CMK (cell line): Measurements from ENCODE around the gene VEPH1.
"Not testable (repeated sequence)": the region's sequence is repeated elsewhere in the genome, so short reads cannot be mapped to it uniquely, and the experiment has no call there.

Experiments used
- DNase-seq: peaks from one replicate; pipeline ENCODE4 v3.0.0-alpha.2; 2010; ENCODE audit warnings: low read depth

Gene VEPH1

DNA sequence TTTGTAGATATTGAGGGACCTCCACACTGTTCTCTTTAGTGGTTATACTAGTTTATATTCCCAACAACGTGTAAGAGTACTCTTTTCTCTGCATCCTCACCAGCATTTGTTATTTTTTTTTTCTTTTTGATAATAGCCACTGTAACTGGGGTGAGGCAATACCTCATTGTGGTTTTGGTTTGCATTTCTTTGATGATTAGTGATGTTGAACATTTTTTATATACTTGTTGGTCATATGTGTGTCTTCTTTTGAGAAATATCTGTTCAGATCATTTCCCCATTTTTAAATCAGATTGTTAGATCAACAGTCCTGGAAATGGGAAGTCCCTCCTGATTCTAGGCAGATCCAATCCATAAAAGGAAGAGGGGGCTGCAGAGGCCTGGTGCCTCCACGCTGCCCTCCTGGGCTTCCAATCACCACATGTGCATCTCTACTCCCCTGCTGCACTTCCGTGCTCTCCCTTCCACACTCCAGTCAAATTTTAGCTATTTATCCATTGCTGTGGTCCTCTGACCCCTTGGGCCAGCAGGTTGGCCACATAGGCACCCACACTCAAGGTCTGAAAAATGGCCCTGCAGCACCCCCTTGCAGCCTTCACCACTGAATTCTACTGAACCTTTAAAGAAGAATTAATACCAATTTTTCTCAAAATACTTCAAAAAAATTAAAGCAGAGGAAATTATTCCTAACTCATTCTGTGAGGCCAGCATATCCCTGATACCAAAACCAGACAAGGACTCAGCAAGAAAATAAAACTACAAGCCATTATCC is 154.7 kb downstream of the VEPH1 start:
- DNase-seq = not testable (repeated sequence)

DNA sequence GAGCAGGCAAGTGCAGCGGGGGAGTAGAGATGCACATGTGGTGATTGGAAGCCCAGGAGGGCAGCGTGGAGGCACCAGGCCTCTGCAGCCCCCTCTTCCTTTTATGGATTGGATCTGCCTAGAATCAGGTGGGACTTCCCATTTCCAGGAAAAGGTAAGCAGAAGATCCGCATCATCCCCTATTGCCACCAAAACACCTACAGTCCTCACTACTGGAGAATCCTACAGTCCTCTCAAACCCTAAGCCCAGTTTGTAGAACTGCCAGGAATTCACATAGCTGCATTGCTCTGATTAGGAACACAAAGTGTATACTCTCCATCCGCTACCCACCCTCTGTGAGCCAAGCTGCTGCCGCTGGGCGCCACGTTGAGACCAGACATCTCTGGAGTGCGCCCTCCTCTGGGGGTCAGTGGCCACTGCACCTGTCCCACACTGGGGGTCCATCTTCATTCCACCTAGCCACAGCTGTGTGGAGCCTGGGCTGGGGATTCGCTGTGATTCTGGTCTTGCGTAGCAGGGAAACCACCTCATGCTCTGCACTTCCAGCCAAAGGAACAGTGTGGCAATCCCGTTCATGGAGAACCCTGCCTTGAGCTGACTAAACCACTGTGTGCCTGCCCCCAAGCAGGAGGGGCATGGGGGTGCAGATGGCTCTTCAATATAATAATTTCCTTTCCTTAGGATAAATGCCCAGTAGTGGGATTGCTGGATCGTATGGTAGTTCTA is 155.5 kb downstream of the VEPH1 start:
- no peak for DNase-seq

DNA sequence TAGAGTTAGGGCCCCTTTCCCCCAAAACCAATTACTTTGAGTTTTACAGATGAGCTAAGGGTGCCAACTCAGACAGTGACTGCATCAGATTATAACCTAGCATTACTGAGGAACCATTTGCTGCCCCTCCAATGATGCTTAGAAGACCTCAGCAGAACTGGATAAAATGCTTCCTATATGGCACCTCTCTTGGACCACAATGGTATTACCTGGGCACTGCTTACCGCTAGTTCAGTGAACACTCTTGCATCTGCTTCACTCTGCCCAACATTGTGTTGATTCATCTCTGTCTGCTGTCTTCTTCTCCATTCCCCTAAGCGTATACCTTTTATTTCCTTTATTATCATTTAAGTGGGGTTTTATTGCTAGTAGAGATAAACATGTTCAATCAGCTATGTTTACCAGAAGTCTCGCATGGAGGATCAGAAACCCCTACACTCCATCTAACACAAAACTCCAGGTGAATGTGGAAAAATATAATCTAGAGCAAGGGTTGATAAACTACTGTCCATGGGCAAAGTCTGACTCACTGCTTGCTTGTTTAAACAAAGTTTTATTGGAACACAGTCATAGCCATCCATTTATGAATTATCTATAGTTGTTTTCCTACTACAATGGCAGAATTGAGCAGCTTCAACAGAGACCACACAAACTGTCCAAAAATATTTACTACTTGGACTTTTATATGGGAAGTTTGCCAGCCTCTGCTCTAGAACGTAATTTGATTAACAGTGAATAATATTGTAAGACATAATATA is 166.8 kb downstream of the VEPH1 start:
- DNase-seq = no peak

DNA sequence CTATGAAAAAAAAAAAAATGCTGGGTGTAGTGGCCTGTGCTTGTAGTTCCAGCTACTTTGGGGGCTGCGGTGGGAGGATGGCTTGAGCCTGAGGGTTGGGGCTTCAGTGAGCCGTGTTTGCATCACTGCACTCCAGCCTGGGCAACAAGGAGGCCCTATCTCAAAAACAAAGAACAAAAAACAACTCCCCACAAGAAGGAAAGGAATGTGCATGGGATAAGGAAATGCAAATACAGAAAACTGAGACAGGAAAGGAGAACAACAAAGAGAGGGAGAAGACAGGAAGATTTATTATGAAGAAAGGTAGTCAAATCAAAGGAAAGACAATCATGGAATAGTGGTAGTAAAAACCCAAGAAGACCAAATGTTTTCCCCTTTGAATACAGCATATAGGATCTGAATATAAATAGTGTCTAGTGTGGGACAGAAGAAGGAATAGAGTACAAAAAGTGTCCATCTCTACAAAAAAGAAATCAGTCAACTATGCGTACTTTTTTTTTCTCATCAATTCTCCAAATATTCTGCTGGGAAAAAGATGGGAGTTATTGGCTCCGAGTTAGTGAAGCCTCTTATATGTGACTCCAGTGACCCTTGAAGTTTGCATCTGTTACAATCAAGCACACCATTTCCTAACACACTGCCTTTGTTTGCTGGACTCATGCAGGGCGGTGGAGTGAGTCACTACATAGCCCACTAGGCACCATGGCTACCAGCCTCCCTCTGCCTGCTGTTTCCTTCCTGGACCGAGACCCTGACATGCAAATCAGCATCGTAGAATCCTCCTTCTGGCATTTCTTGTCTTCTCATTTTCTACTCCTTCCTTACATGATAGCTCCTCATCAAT is 167.8 kb downstream of the VEPH1 start:
- DNase-seq = no peak

DNA sequence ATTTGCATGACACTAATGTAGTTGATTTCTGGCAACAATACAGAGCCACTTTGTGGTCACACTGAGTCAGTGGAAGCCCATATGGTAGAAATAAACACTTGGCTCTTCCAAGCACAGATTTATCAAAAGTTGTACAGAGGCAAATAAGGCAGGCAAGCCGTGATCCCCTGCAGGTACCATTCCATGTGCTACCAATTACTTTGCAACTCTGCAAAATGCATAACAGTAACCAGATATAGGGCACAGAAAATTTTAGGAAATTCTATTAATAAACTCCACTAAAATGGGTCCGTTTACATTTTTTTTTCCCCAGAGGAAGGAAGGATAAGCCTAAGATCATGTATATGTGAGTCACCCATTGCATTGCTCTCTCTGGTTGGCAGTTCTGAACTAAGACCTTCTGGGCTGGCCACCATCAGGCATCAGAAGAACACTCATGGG is 169.6 kb downstream of the VEPH1 start:
- no peak for DNase-seq

DNA sequence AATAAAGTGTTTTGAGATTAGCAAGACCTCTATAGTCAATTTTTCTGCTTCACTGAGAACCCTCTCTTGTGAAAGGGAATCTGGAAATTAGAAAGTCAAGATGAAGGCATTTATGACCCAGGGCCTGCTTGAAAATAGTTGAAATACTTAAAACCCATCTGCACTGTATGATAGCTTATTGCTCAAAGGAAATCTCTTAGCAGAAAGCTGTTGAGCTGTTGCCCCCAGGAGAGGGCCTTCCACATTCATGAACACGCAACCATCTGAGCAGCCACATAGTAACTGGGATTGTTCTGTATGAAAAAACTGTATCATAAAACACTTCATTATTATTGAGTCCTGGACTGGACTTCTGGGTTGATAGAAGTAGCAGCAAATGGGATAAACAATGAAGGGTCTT is 173.0 kb downstream of the VEPH1 start:
- no peak for DNase-seq

DNA sequence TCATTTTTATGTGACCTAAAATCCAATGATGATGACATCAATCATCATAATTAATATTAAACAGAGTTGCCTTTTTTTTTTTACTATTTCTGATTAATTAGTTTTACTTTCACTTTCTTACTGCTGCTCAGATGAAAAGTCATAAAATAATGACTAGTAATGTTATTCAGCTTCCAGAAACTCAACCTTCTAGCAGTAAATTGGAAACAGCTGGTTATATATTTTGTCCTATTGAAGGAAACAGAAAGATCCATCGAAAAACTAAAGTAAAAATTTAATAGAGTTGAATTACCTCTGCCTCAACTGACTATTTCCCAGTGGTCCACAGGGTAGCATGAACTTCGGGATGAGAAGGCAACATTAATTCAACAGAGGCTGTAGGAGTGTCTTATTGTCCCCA is 173.7 kb downstream of the VEPH1 start:
- no peak for DNase-seq

DNA sequence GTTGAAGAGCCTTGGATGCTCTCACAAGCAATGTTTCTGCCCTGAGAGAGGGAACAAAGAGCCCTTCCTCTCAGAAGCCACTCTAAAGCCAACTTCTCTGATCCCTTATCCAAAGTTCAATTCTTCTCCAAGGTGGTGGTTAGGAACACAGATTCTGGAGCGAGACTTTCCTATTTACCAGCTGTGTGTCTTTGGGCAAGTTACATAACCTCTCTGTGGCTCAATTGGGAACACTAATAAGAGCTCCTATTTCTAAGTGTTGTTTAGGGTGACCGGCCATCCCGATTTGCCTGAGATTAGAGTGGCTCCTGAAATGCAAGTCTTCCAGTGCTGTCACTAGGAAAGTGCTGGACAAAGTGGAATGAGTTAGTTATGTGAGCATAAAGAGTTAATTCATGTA is 175.4 kb downstream of the VEPH1 start:
- no peak for DNase-seq

DNA sequence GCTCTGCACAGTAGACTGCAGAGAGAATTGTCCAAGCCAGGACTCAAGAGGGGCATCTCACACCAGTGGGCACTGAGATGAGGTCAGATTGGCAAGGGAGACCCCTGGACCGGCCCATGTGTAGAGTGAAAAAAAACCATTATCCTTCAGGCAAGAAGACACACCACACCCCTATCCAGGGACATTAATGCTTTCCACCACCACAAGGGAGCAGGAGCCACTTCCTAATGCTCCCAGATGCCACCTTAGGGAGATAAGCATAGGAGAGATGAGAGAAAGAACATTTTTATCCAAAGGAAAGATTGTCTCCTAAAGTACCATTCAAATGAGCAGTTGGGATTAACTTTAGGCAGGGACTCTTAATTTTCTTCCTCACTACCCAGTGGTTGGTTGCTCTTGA is 176.2 kb downstream of the VEPH1 start:
- DNase-seq = no peak

DNA sequence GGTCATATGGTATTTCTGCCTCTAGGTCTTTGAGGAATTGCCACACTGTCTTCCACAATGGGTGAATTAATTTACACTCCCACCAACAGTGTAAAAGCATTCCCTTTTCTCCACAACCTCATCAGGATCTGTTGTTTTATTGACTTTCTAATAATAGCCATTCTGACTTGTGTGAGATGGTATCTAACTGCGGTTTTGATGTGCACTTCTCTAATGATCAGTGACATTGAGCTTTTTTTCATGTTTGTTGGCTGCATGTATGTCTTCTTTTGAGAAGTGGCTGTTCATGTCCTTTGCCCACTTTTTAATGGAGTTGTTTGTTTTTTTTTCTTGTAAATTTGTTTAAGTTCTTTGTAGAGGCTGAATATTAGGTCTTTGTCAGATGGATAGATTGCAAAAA is 178.3 kb downstream of the VEPH1 start:
- DNase-seq = not testable (repeated sequence)

DNA sequence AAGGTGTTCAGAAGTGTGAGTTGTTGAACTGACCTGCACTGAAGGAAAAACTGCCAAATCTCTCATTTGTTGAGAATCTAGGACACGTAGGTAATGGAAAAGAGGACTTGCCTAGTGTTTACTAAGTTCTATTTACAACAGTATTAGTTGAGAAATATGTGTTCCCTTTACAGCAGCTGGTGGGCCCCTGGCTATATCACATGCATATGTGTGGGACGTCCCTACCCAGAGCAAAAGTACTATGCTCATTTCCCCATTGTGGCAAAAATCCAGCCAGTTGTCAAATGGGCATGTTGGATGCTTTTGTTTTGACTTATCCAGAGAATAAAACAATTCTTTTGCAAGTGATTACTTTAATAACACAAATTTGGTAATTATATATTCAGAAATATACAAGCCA is 179.9 kb downstream of the VEPH1 start:
- DNase-seq = no peak

DNA sequence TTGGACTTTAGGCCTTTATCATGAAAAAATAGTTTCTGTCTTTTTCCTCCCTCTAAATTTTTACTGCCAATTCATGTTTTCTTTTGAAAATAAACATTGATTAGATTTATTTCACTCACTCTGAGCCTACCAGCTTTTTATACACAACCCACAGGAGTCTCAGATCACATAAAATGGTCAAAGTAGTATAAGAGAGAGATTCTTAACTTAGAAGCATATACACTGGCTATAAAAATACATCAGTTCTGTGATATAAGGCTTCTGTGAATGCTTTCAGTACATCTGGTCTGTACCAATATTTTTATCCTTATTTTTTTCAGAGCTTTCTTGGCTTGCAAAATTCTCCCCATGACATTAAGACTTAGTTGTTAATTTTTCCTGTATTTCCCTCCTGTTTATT is 183.5 kb downstream of the VEPH1 start:
- no peak for DNase-seq

DNA sequence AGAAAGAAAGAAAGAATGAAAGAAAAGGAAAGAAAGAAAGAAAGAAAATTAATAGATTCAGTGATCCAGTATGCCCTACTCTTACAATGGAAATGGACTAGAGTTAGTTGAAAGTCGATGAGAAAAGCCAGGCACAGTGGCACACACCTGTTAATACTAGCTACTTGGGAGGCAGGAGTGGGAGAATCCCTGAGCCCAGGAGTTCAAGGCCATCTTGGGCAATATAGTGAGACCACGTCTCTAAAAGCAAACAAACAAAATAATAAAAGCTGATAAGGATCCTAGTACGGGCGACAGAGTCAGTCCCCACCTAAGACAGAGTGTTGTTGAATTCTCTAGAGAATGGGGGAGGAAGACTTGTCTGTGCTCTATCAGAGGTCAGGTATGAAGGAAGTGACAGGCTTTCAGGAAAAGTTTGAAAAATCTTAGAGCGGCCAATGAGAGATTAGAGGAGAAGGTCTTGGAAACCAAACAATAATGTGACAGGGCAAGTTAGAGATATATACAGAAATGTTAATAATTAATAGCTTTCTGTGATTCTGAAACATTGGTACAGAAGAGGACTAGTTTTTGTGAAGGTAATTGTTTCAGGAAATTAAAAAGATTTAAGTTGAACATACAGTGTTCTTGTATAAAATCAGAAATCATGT is 184.5 kb downstream of the VEPH1 start:
- DNase-seq = no peak

DNA sequence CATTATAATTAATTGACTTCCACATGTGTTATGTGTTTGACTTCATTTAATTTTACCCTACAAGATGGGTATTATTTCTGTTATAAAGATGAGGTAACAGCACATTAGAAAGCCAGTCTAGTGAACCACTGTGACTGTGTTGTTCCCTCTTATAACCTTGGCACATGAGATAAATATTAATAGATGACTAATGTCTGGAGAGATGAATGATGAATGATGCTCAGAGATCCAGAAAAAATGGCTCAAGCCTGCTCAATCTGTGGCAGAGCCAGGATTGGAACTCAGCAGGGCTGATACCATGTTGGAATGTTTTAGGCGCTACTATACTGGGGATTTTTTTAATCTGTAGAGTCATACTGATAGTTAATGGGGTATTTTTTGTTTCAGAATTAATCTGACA is 185.3 kb downstream of the VEPH1 start:
- DNase-seq = no peak

DNA sequence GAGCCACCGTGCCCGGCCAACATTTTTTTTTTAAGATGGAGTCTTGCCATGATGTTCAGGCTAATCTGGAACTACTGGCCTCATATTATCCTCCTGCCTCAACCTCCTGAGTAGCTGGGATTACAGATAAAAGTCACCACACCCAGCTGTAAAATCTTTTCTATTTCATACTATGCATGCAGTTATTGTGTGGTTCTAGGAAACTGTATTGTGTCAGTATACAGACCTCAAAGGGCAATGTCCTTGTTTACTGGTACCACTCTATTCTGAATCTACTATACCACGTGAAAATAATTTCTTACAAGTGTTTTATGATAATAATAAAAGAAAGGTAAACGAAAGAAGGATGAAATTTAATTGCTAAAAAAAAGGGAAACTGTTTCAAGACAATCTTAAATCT is 190.0 kb downstream of the VEPH1 start:
- no peak for DNase-seq

DNA sequence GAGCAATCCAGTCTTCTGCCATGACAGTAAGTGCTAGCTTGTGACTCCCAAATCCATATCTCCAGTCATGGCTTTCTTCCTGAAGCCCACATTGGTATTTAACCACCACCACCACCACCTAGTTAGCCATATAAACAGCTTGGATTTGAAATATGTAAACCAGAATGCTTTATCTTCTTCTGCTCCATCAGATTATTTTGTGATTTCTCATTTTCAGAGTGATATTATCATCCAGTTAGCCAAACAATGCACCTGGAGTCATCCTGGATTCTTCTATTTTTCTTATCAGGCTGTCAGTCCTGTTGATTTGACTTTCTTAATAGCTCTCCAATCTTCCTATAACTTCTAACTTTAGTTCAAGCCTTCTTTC is 190.9 kb downstream of the VEPH1 start:
- DNase-seq = no peak

DNA sequence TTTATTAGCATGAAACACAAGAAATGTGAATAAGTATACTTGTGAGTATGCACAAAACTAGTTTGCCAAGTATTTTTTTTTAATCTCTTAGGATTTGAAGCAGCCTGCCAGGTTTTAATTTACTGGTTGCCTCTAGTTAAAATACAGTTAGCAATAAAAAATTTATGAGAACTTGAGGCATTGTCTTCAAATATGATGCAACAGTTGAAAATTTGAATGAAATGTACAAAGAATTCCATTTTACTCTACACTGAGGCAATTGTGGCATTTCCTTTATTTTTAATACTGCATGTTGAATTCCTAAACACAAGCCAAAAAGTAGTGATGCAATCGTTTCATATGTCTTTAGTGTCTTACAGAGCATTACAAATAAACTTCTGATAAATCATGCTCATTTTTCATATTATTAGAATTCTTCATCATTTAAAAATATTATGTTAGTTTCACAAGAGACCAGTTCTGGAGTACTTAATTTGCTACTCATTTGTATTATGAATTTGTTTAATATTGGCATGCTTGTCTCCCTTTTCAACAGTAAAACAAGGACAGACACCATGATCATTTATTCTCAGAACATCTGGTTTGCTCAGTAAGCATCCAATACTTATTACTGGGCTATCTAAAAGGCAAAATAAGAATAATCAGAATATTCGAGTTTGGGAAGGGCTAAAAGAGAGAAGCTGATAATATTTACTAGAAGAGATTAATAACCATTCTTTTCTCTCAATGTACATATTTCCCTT is 191.4 kb downstream of the VEPH1 start:
- no peak for DNase-seq

DNA sequence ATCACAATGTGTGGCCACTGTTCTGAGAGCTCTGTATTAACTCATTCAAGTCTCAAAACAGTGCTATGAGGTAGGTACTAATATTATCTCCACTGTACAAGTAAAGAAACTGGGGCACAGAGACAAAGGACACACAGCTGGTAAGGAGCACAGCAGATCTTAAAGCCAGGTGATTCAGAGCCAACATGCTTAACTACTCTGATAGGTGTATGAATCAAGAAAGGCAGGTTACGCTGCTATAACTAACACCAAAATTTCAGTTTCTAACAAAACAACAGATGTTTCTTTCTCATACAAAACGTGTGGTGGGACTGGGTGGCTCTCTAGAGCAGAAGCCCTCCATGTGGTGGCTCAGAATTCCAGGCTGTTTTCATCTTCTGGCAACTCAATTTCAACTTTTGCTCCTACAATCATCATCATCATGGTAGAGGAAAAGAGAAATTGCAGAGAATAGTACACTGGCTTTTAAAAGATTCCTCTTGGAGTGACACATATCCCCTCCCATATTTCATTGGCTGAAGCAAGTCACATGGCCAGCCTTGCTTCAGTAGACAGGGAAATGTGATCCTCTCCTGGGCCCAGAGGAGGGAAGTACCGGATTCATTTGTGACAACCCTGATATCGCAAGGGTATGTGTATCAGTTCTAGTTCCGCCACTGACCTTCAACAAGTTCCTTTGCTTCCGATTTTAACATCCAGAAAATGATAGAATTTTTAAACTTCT is 192.7 kb downstream of the VEPH1 start:
- no peak for DNase-seq

DNA sequence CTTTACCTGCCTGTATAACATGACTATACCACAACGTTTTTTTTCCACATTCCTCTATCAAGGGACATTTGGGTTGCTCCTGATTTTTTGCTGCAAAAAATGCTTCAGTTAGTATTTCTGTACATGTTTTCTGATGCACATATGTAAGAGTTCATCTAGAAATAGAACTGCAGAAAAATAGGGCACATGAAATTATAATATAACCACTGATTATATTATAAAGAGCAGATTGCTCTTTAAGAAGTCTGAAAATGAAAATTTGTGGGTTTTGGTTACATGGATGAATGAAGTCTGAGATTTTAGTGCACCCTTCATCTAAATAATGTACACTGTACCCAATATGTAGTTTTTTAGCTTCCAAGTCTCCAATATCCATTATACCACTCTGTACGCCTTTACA is 196.7 kb downstream of the VEPH1 start:
- no peak for DNase-seq

DNA sequence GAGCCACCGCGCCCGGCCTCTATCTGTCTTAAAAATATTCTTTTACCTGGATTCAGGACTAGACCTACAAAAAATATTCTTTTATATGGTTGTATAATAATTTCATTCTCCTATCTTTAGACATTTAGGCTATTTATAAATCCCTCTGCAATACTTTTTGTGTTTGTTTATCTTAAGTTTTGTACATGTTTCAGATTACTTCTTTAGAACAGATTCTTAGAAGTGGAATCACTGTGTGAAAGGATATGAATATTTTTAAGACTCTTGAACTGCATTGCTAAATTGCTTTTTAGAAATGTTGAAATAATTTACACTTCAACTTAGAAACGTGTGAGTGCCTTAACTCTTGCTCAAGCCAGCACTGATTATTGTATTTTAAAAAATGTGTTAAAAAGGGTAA is 197.8 kb downstream of the VEPH1 start:
- DNase-seq = no peak
